GM18867 (cell line): ENCODE measurements around the gene PLEKHG1.

Experiments
- ATAC-seq: cut with Tn5 transposase; IDR thresholded peaks from one replicate; pipeline ENCODE4 v1.9.1; 2021; ENCODE audit warnings: mild to moderate bottlenecking, moderate library complexity; ENCODE audit not compliant: unreplicated experiment

Gene PLEKHG1

DNA sequence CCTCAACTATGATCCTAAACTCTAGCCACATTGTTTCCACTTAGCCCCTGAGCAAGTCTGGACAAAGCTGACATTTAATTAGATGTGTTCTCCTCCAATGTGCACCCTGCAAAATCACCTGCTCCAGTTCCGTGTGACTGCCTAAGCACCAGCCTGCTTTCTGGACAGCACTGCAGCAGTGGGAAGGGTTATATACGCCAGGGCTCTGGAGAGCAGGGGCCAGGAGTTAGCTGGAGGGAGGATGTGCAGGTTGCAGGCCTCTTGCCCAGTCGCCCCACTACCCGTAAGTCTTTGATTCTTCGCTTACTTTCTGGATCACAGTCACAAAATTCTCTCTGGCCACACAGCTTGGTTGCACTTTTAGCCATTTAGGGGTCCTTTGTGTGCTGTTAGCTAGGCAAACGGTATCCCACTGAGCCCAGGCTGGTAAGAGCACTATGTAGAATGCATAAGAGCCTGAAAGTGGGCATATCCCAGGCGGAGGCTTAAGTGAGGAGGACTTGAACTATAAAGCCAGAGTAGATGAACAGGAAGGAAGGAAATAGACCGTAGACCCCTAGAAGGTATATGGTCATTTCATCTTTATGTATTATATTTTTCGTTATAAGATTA lies 10.7 kb upstream of the PLEKHG1 start:
- no peak for ATAC-seq

DNA sequence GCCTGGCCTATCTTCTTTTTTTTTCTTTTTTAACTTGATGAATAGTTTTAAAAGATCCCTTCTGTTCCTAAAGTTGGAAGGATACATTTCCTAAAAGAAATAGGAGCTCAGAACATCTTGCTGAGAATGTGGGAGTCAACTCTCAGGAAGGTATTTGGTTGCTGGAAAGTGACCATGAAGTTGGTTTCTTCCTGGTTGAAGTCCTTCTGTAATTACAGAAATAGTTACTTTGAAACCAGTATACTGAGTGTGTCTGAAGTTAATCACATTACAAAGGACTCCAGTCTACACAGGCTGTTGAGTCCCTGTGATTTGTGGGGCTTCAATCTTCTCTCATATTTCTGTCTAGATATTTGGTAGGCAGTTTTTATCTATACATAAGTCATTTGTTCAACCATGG lies 9.8 kb upstream of the PLEKHG1 start:
- ATAC-seq, result no peak

DNA sequence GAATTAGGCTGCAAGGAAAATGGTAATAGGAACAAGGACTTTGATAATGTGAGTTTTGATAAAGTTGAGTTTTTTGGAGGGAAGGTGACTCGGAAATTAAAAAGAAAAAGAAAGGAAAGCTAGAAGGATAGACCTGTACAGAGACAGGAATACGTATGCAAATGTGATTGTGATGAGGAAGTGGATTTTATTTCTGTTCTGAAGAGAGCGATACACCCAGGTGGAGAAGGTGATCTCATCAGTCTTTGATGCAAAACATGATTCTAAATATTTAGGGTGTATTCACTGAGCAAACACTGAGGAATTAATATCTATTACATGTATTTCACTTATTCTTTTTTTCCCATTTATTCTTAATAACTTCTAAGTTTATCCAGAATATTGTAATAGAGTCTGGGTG lies 9.2 kb upstream of the PLEKHG1 start:
- ATAC-seq, result no peak

DNA sequence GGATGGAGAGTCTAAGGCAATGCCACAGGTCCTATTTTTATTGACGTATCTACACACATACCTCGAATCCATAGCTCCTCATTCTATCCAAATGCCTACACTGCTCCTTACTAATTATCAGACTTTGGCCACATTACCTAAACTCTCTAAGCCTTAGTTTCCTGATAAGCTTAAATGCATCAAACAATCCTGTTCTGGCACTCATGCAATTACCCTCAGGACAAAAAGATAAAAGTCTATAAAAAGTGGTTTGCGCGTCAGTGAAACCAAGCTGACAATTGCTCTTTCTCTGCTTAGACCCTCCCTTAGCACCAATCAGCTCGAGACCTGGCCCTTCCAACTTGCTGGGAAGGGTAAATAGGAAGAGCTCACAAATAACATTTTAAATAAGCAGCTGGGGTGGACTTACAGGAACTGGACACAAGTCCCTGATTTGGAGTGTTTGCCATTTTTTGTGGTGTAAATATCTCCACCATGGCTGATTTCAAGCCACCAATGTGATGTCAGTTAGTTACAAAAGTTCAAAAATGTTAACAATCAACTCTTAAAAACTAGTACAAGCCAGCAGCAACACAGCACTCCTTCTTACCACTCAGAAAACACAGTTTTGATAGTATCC lies 7.2 kb upstream of the PLEKHG1 start:
- no peak for ATAC-seq

DNA sequence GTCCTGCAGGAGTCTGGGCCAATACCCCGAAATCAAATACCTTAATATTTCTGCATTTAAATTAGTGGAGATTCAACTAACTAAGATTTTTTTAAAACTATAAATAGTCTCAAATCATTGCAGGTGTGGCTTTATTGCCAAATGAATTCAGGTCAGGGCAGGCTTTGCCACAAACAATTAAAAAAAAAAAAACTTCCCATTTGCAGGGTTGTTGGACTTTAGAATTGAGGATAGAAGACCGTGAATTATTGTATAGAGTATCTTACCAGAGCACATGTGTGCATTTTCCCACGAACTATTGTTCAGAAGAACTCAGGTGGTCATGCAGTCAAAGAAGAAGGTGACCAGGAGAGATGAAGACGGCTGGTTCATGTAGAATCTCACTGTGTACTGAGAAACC lies 6.6 kb upstream of the PLEKHG1 start:
- ATAC-seq, result no peak

DNA sequence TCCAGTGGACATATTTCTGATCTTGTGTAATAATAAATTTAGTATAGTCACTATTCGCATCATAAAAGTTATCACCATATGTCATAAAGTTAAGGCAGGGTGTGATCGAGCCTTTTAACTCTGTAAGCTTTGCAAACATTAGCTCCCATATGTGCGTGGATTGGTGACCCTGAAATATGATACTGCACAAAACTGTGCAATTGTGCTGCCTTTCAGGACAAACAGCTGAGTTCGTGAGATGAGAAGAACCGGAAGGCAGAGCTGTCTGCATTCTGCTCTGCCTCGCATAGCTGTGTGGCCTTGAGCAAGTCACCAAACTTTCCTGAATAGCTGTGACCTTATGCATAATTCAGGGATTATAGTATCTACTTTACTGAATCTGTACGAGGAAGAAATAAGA lies 3.2 kb upstream of the PLEKHG1 start:
- ATAC-seq, result no peak

DNA sequence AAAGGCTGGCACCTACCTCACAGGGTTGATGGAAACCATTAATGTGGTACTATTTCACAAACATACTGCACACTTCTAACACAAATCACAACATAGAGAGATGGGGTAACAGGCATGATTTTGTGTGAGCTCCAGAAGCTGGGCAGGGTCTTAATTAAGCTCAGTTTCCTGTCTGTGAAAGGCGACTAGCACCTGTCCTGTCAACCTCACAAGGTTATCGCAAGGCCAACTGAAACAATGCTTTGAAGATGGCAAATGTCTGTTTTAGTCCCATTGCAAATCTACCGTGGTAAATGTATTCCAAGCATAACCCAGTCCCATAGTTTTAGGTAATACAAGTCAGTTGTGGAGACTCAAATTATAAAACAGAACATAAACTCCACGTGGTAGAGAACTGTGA lies 1.3 kb upstream of the PLEKHG1 start:
- no peak for ATAC-seq

DNA sequence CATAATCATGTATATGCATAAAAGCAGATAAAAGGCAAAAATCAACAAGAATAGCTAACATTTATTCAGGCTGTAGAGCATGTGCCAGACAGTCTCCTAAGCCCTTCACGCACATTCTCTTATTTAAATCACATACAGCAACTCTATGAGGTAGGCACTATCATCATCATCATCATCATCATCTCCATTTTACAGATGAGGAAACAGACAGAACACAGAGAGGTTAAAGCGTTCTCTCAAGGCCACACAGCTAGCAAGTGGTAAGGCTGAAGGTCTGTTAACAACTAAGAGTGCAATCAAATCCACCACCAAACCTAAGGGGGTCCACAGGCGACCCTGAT lies 857 bp upstream of the PLEKHG1 start:
- no peak for ATAC-seq

DNA sequence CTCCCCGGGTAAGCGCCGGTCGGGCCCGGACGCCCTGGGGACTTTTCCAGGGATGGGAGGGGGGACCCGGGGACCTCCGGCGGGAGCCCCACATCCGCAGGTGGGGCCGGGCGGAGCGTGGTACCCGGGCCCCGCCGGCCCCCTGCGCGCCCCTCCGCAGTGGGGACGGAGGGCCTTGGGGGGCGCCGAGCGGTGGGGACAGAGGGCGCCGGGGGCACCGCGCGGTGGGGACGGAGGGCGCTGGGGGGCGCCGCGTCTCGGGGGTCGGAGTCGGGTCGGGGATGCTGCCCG lies 270 bp downstream of the PLEKHG1 start:
- ATAC-seq, result no peak

DNA sequence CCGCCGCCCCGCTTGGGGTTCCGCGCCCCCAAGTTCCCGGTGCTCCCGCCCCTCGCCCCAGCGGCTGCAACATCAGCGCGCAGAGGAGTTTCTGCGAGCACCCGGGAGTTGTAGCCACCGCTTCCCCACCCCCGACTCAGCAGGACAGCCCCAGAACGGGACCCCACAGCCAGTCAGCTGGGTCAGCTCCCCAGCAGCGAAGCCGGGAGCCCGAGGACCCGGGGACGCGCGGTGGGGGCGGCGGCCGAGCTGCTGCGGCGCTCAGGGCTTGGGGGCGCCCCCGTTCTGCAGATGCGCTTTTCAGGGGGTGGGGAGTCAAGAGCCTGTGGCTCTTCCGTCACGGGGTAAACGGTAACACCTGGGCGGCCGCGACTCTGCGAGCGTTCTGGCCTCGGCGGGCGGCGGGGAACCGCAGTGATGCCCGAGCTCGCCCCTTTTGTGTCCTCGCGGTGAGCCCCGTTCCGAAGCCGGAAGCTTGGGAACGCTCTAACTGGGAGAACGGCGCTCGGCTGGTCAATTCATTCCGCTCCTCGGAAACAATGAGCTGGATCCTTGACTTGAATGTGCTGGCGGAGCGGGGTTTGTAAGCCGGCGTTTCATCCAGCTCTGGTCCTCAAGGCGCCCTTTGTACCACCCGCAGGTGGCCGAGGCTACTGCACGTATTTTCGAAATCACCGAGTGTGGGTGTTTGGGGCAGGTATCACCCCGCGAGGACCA lies 774 bp downstream of the PLEKHG1 start:
- peak; percentile 72 for ATAC-seq

DNA sequence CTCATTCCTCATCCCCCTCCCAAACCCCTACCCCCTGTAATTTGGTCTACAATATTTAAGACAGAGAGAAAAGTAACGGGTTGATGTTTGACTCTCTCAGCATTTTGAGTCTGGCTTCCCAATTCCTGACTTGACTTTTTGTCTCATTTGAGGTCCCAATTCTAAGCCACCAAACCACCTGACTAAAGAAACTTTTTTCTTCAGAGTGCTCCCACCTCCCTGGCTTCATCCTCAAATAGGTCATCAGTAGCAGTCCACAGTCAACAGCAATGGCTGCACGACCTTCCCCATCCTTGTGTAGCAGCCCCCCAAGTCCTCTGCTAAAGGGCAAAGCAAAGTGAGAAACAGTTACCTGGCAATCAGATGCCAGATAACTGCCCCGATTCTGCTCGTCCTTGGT lies 1.8 kb downstream of the PLEKHG1 start:
- ATAC-seq, result no peak

DNA sequence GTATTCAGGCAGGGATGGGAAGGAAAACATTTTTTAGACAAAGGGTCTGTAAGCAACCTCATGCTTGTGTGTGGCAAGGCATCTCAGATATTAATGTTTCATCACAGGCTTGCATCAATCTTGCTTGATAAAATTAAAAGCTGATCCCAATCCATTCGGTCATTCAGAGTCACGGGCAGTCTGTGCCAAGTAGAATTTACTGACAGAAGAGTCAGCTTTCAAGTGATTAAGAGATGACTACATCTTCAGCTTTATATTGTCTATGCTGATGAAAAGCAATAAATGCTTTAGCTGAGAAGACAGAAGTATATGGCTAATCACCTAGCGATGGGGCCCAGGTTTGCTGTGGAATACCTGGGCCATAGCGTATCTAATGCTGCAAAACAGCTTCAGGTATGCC lies 3.5 kb downstream of the PLEKHG1 start:
- no peak for ATAC-seq

DNA sequence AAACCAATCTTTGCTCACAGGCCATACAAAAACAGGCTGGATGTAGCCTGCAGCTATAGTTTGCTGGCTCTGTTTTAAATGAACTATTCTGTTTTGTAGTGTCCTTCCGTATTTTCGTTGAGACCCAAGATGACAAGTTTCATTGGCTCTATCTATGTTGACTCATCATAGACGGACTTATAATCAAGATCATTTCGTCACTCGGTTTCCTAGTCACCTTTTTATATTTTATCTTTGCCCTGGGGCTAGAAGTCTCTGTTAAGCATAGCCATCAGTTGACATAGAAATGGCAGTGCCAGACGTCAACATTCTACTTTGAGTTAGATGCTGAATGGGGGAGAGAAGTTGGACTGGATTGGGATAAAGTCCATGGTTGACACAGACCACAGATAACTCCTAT lies 4.8 kb downstream of the PLEKHG1 start:
- no peak for ATAC-seq

DNA sequence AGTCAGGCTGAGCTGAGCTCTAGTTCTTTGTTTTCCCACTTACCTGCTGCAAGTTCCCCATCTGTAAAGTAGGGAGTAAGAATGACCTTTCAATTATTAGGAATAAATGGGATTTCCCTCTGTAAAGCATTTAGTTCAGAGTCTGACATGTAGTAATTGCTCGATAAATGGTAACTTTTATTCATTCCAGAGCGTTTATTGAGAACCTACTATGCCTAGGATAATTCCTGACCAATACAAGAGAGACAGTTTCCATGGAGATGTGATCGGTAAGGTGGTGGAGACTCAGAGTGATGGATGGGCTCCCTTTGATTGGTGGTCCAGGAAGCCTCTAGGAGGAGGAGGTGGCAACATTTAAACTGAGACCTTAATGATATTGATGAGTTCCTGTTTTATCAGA lies 5.6 kb downstream of the PLEKHG1 start:
- no peak for ATAC-seq

DNA sequence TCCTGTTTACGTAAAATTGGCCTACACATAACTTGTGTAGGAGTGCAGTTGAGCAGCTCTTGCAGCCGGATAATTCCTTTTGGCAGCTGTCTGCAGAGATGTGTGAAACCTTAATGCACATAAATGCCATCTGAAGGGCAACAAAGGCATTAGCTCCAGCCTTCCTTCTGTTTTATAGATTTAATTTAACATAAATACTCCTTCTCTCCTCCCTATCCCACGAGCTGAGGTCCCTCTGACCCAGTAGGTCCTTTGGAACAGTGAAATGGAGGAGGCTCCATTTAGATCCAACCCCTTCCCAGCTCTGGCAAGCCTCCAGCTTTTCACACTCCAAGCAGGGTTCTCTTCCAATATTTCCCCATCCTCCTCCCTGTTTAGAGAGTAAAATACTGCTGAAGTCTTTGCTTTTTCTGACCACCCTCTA lies 6.5 kb downstream of the PLEKHG1 start:
- ATAC-seq, result no peak

DNA sequence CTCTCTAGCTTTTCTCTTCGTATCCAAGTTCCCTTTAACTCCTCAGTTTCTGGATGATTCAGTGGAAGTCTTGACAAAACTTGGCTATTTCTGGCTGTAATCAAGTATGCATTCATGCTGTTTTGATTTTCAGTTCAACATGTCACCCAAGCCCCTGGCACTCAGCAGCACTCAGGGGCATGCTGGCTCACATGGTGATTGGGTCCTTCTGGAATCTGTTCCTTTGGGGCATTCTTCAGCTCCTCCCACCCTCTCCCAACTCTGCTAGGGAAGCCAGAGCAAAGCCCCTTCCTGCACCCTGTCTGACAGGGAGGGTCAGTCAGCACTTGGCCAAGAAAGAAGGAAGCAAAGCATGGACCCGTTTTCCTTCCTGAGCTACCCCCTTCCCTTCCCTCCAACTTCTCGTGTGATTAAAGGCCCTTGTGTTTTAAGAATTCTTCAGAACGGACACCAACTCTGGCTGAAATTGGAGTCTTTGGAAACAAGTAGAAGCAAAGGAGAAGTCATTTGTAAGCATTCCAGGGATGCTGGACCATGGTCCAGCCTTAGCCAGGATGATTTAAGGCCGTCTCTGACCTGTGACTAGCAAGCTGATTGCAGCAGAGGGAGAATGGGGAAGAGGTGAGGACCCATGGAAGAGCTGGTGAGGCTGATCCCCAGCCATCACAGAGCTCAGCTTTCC lies 7.1 kb downstream of the PLEKHG1 start:
- ATAC-seq, result no peak

DNA sequence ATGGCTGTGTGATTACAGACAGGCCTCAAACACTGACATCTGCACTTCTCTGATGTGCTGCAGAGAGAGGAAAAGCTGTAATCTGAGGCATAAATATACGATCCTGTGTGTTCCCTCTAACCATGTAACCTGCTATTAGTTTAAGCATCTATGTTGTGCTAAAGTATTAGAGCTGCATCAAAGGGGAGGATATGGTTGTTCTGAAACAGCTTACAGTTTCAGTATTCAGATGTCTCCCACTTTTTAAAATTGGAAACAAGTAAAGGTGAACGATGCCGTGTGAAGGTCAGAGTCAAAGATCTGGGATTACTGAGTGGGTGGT lies 7.6 kb downstream of the PLEKHG1 start:
- ATAC-seq, result no peak

DNA sequence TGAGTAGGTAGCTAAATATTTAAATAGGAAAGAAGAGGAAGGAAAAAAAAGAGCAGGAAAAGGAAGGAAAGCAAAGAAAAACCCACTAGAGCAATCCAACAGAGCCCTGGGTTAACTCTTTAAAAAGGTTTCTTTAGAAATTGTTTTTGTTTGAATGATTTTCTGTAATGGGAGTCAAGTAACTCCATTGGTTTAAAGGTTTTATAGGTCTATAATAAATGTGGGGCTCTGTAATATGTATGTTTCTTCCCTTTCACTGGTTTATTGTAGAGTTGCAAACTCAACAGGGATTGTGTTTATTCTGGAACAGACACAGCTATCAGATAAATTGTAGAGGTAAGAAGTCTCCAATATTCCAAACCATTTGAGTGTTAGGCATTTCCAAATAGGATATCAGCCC lies 10.9 kb downstream of the PLEKHG1 start:
- ATAC-seq, result no peak

DNA sequence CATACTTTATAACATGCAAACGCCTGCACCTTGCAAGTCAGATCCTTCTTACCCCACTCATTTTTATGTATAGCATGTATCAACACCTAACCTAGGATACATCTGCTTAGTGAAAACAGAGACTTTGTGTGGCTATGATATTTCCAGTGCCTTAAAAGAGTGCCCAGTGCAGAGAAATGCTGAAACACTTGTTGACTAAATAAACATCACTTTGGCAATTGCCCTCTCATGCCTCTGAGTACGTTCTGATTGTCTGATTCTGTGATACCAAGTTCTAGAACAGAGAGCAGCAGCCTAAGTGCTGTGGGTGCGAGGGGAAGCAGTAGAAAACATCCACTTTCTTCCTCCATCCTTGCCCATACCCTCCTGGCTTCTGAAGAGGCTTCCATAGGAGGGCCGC lies 13.6 kb downstream of the PLEKHG1 start:
- no peak for ATAC-seq

DNA sequence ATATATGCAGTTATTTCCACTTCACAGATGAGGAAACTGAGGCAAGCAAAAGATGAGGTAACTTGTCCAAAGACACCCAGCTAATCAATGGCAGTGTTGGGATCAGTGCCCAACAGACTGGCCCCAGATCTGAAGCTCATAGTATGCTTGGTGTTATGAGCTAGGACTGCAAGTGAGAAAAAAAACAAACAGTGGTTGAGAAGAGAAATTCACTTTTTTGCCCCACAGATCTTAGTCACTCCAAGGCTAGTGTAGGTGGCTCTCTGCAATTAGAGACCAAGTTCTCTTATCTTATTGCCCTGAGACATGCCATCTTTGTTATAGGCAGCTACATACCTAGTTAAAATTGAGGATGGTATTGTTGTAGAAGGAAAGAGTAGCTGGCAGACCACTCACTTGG lies 16.3 kb downstream of the PLEKHG1 start:
- no peak for ATAC-seq

DNA sequence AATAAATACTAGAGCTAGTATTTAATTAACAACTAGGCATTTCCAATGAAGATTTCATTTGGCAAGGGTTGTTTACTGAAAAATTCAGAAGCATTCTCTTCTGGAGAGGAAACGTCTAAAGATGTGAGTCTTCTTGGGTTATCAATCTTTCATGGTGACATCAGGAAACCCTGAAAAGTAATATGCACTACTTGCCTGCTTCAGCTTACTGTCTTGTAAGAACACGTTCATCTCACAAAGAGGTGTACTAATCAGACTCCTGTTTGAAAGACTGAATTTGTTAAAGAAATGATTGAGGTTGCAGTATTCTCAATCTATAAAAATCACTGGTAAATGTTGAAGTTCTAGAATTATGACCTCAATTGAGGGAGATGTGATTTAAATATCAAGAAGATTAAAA lies 16.9 kb downstream of the PLEKHG1 start:
- no peak for ATAC-seq

DNA sequence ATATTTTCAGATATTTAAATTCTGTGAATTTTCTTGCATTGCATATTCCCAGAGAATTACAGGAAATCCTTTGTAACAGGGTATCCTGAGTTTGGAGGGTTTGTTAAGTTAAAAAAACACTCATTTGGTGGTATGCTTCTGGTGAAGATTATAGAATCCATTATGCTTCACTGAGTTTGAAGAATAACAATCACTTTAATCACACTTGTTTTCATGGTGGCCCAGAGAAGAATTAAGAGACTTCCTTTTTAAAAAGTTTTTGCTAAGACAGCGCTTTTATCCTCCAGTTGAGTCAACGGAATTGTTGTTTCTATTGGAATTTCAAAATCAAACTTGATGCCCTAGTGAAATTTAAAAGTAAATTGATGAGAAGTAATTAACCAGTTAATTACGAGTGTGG lies 17.4 kb downstream of the PLEKHG1 start:
- no peak for ATAC-seq
